Measurements from ENCODE around the gene PEX14.

DNA sequence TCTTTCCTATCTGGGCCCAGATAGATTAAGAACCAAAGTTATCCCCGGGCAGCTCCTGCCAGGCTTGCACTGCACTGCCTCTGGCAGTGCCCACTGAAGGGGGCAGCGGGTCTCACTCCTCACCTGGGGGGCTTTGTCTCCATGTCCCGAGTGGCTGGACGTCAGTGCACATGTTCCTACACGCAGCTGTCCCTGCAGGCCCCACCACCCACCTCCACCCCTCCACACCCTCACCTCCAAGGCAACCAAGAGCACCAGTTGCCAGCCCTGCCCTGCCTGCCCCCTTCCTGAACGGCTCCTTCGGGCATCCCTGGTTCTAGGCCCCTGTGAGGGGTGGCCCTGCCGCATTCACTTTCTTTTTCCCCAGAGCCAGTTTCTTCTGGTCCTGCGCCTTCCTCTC is 147.2 kb downstream of the PEX14 start:
- TF ChIP-seq, protein P1, sequence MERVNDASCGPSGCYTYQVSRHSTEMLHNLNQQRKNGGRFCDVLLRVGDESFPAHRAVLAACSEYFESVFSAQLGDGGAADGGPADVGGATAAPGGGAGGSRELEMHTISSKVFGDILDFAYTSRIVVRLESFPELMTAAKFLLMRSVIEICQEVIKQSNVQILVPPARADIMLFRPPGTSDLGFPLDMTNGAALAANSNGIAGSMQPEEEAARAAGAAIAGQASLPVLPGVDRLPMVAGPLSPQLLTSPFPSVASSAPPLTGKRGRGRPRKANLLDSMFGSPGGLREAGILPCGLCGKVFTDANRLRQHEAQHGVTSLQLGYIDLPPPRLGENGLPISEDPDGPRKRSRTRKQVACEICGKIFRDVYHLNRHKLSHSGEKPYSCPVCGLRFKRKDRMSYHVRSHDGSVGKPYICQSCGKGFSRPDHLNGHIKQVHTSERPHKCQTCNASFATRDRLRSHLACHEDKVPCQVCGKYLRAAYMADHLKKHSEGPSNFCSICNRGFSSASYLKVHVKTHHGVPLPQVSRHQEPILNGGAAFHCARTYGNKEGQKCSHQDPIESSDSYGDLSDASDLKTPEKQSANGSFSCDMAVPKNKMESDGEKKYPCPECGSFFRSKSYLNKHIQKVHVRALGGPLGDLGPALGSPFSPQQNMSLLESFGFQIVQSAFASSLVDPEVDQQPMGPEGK (CRISPR knock-in tag; IDR thresholded peaks at IDR 0.05; ENCODE audit: borderline replicate concordance) = no peak
- no peak for TF ChIP-seq CSRNP3 (CRISPR knock-in tag; IDR thresholded peaks at IDR 0.05)

Measured in SK-N-SH treated with all-trans-retinoic acid at 6 μM for 48 hours (cell line).